Astrocyte (in vitro differentiated cells and primary cell): ENCODE measurements around the gene DUS4L.

ENCODE experiments used
- EZH2 ChIP-seq: IDR thresholded peaks from 2 replicates; pipeline ENCODE4 v1.6.1; 2012; ENCODE audit warnings: mild to moderate bottlenecking, low read length, inconsistent platforms; ENCODE audit not compliant: insufficient read depth
- TF ChIP-seq, protein P1 (sequence below): IDR thresholded peaks from 2 replicates; pipeline ENCODE4 v1.5.1; 2011; ENCODE audit warnings: low read depth, mild to moderate bottlenecking, inconsistent platforms, low read length, moderate library complexity; ENCODE audit not compliant: insufficient read depth

DNA sequence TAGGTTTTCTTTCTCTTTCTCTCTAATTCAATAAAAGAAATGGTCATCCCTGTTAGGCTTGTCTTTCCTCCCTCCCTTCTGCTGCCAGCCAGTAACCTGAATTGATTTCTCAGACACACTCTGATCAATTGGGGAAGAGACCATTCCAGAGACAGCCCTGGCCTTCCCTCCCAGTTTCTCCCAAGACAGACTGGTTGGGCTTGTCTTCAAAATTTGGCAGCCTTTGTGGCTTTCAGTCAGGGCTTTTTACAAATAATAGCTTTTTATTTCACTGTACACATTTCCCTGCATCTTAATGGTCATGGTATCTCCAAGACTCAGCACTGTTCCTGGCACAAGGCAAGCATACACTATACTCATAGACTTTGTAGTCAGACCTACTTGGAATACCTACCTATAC is 50.2 kb downstream of the DUS4L start:
- TF ChIP-seq, protein P1, sequence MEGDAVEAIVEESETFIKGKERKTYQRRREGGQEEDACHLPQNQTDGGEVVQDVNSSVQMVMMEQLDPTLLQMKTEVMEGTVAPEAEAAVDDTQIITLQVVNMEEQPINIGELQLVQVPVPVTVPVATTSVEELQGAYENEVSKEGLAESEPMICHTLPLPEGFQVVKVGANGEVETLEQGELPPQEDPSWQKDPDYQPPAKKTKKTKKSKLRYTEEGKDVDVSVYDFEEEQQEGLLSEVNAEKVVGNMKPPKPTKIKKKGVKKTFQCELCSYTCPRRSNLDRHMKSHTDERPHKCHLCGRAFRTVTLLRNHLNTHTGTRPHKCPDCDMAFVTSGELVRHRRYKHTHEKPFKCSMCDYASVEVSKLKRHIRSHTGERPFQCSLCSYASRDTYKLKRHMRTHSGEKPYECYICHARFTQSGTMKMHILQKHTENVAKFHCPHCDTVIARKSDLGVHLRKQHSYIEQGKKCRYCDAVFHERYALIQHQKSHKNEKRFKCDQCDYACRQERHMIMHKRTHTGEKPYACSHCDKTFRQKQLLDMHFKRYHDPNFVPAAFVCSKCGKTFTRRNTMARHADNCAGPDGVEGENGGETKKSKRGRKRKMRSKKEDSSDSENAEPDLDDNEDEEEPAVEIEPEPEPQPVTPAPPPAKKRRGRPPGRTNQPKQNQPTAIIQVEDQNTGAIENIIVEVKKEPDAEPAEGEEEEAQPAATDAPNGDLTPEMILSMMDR = no peak
- no peak for TF ChIP-seq EZH2
